ENCODE measurements around the gene NEK7.

- TF ChIP-seq, protein P1, sequence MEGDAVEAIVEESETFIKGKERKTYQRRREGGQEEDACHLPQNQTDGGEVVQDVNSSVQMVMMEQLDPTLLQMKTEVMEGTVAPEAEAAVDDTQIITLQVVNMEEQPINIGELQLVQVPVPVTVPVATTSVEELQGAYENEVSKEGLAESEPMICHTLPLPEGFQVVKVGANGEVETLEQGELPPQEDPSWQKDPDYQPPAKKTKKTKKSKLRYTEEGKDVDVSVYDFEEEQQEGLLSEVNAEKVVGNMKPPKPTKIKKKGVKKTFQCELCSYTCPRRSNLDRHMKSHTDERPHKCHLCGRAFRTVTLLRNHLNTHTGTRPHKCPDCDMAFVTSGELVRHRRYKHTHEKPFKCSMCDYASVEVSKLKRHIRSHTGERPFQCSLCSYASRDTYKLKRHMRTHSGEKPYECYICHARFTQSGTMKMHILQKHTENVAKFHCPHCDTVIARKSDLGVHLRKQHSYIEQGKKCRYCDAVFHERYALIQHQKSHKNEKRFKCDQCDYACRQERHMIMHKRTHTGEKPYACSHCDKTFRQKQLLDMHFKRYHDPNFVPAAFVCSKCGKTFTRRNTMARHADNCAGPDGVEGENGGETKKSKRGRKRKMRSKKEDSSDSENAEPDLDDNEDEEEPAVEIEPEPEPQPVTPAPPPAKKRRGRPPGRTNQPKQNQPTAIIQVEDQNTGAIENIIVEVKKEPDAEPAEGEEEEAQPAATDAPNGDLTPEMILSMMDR (IDR thresholded peaks at IDR 0.05) = no peak
- no peak for TF ChIP-seq EZH2 (IDR thresholded peaks at IDR 0.05; ENCODE audit: borderline replicate concordance, insufficient read depth, low read depth, low read length, poor library complexity, severe bottlenecking)
These were observed 161.3 kb downstream of the NEK7 start for GRCh38 chr1:198318085-198318484.

Measured in B cell (primary cell).